GM19463 (cell line): ENCODE measurements around the gene TBX15.
A peak's percentile ranks its signal among the peaks of the same experiment; 100 is the strongest.

Source experiments
- ATAC-seq: cut with Tn5 transposase; IDR thresholded peaks from one replicate; pipeline ENCODE4 v1.9.1; 2021; ENCODE audit warnings: mild to moderate bottlenecking, moderate library complexity; ENCODE audit not compliant: unreplicated experiment

TBX15 gene

DNA sequence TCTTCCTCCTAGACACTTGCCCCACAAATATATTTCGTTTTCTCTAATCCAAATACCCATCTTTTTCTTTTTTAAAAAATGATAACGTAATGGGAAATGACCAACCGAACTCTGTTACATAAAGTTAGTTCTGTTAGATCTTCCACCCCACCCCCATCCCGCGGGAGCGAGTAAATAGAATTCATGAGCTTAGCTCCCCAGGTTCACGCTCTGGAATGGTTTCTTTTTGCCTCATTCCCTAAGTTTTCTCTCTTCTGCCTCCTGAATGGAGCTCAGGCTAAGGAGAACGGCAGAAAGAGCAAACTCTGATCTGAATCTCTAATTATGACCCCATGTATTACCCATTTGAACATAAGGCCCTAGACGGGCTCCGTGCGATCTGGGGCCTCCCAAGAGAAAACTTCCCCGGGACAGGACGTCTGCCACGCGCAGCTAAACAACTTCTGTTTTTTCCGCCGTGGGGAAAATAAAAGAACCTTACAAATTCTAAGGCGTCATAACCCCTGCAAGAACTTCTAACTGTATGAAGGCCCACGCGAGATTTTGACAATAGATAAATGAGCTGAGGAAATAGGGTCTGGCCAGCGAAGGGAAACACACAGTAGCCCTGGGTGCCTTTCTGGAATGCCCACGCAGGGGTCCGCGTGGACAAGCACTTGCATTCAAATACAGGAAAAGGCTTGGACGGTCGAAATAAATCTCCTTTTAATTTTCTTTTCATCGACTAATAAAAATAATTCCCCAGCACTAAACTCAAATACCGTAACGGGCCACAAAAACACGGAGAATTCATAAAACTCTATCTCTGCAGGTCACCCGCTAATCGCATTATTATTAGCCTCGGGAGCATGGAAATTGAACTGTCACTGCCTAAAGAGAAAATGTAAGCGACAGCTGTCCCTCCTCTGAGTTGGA is 2.2 kb downstream of the TBX15 start:
- ATAC-seq, result no peak

DNA sequence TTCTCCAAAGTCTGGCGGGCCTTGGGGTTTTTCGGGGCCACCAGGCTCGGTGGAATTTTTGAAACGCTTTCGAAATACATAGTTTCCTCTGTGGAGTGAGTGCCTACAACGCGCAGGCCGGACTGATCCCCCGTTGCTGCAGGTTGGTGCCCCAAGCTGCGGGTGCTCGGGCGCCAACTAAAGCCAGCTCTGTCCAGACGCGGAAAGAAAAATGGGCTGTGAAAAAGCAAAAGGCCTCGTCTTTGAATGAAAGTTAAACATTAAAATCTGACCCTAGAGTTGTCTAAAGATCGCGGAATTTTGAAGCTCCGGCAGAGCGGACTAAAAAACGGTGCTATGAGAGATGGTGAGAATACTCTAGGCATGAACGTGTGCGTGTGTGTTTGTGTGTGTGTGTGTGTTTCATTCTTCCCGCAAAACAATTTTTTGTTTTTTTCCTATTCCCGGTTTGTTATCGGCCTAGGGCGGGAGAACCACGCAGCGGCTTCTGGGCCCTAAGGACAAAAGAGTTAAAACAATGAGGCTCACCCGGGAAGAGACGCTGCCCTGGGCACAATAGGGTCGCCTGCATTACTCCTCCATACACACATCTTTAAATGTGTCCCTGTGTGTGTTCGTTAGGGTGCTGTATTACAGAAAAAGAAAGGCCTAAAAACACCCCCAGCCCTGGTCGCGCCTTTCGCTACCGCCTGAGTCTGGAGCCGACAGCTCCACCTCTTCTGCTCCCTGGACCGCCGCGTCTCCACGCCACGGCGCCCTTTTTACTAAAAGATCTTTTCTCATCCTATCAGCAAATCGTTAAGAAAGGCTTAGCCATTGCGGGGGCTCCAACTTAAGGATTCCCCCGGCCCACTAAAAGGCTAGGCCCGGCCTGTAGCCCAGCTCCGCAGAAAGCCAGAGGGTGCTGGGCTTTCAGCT is 3.2 kb downstream of the TBX15 start:
- no peak for ATAC-seq

GRCh38 chr1:118984086-118984721 is 3.9 kb downstream of the TBX15 start:
- ATAC-seq, result no peak

GRCh38 chr1:118983558-118984041 is 4.5 kb downstream of the TBX15 start:
- no peak for ATAC-seq

- ATAC-seq, result no peak
Measured at GRCh38 chr1:118982821-118983557, 5.2 kb downstream of the TBX15 start.

DNA sequence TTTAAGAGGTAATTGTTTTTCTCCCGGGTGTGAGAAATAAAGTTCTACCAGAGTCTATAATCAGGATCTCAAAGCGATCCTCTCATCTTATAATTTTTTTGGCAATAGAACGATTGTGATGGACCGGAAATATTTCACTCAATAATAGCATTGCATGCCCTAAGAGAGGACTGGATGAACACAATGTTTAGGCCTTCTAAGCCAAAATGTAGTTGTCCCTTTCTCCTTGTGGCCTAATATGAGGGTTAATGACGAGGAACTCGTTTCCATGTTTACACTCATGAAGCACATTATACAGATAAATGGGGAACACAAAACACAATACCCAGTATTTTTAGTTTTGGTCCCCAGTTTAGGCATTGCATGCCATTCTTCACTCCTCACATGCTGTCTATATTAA is 5.9 kb downstream of the TBX15 start:
- ATAC-seq, result no peak

GRCh38 chr1:118981436-118981835 is 6.7 kb downstream of the TBX15 start:
- ATAC-seq, result no peak

GRCh38 chr1:118979754-118980575 is 8.2 kb downstream of the TBX15 start:
- no peak for ATAC-seq

DNA sequence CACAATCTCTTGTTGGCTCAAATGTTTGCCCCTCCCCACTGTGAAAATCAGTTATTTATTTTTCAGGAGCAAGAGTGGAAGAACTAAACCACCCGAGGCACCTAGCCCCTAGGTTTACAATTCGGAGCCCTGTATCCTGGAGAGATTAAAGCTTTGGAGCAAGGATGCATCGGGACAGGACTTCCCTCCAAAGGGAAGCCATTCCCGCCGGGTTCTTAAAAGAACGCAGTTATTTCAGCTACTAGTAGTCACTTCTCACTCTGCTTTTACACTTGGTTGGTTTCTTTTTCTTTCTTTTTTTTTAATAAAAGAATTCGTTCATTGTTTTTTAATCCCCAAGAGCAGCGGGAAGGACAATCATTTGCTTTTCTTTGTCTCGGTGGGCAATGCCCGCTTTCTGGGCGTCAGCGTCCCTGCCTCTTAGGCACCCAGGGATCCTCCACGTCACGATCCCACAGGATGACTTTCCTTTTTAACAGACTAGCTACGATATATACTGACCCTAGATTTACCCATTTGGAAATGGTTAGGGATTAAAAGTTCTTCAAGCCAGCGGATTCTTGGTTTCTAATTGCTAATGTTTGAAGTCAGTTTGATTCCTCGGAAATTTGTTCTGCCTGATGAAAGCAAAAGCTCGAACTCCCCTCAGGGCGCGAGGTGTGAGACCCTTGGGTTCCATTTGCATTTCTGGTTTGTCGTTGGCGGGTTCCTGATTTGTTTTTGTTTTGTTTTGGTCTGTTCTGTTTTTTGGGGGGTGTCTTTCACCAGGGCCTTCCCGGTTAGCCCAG is 9.0 kb downstream of the TBX15 start:
- no peak for ATAC-seq

DNA sequence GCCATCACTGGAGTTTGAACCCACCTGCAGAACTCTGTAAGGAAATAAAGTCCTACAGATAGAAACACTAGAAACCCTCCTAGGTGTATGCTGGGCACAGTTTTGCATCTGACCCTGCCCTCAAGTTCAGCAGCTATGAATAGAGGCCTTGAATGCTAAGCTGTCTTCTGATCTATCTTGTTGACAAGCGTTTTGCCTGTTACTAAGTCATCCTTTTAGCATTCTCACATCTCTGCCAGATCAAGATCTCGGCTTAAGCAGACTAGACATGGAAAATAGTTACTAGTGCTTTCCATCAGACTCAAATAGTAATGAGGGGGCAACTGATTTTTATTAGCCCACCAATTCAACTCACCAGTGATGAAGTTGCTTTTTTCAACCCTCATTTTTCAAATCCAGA is 10.5 kb downstream of the TBX15 start:
- ATAC-seq, result no peak

DNA sequence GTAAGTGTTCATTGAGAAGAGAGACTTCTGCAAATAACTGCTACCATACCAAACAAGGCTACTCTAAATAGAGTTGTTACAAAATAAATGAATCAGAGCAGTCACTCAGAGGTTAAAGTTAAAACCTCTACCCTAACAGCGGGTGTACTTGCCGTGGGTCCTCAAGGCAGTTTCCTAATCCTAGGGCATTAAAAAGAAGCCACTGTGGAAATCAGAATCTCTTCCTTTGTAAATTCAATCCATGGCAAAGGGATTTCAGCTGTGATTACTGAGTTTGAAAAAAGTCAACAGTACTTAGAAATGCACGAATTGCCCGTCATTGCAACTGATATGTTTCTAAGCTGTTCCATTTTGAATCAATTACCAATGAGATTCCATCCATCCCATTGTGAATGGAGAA is 13.5 kb downstream of the TBX15 start:
- no peak for ATAC-seq

DNA sequence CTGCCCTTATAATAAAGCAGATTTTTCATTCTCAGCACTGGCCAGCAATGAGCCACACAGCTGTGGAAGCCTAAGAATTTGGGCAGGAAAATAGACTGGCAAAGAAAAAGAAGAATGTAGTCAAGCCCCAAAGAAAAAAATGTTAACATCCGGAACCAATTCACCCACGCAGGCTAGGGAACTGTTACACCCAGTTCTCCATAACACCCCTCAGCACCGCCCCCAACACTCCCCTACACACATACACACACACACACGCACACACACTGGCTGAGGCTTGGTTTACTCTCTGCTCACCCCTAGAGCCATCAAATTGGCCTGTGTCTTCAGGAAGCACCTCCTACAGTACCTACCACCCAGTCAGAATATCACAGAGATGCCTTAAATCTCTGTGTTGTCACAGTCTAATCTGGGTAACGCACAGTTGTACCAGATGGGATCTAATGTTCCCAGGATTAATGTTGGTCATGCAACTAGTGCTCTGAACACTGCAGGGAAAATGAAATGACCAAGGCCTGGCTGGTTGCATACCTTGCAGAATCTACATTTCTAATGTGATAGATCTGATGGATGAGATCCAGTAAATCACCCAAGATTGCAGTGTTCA is 14.5 kb downstream of the TBX15 start:
- no peak for ATAC-seq

- ATAC-seq, result no peak
Measured at GRCh38 chr1:118973032-118973431, 15.1 kb downstream of the TBX15 start.

GRCh38 chr1:118970451-118970850 is 17.7 kb downstream of the TBX15 start:
- peak; percentile 49 for ATAC-seq

- ATAC-seq, result no peak
Measured at GRCh38 chr1:118963456-118964430, 24.4 kb downstream of the TBX15 start.

DNA sequence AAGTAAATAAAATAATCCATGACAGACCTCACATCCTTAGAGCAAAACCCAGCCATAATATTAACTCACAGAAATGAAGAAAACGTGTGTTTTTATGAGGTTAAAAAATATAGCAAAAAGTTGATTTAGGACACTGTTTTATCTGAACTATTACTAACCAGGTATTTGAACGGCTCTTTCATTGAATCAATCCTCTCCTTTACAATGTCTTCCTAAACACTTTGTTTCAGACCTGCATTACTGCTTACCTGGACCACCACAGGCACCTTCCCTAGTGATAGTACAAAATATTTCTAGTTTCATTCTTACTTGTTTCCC is 25.0 kb downstream of the TBX15 start:
- no peak for ATAC-seq

GRCh38 chr1:118961156-118961555 is 27.0 kb downstream of the TBX15 start:
- no peak for ATAC-seq
